Gastrocnemius medialis (tissue), 4 donors: ENCODE data around the gene PLAGL1.

Source experiments
- CTCF ChIP-seq, 5 experiments: fragments of 450-650 bp in 3 of 5; fragments of 200-600 bp in 2 of 5; sonication (generic) in 2 of 5; IDR thresholded peaks in 4 of 5; conservative IDR thresholded peaks in 1 of 5; 1 replicate in 4 of 5; 2 replicates in 1 of 5; pipeline ENCODE4 v1.5.1; 2016 to 2019; ENCODE audit warnings: antibody characterized with exemption in 5 of 5, mild to moderate bottlenecking in 3 of 5, moderate library complexity in 3 of 5
- POLR2A ChIP-seq, 2 donors: fragments of 450-650 bp; IDR thresholded peaks; one replicate each; pipeline ENCODE4 v1.6.1; 2017; ENCODE audit warnings: antibody characterized with exemption in 2 of 2, mild to moderate bottlenecking in 2 of 2, moderate library complexity in 2 of 2

- TF ChIP-seq CTCF (IDR thresholded peaks at IDR 0.05 in 4 of 5, conservative IDR thresholded peaks at IDR 0.05 in 1 of 5) (no peak), POLR2A (IDR thresholded peaks at IDR 0.05) (no peak)
Measured at GRCh38 chr6:143986463-143987065, 21.5 kb downstream of the PLAGL1 start.
